Calu3 (cell line): ENCODE results near the gene PTPRG. TPM values are rescaled to one million over a fixed set of nuclear protein-coding genes. Genes with fewer than 3 reads are reported as not detected.

Source experiments
- BruUV-seq: library from RNA; stranded (reverse); fragments of 400-500 nt; replicated peaks from 2 replicates; lab custom pipeline; 2021; lab: Mats Ljungman, UMichigan
- CTCF ChIA-PET: fragments of 300-600 bp; sonication (Branson Sonifier 250); formaldehyde crosslinking; loops from one replicate; lab custom pipeline; 2022; ENCODE audit warnings: antibody characterized with exemption; lab: Charles Lee
- DNase-seq: peaks from one replicate; pipeline ENCODE4 v3.0.0; 2022
- H3K27ac Mint-ChIP-seq: one replicate; pipeline ENCODE4 v1.8.0; 2022; ENCODE audit warnings: mixed read lengths; ENCODE audit not compliant: unreplicated experiment
- H3K27me3 Mint-ChIP-seq: one replicate; pipeline ENCODE4 v1.8.0; 2022; ENCODE audit warnings: mixed read lengths; ENCODE audit not compliant: unreplicated experiment
- H3K36me3 Mint-ChIP-seq: one replicate; pipeline ENCODE4 v1.8.0; 2022; ENCODE audit warnings: mild to moderate bottlenecking, moderate library complexity, mixed read lengths; ENCODE audit not compliant: insufficient read depth, unreplicated experiment
- H3K4me1 Mint-ChIP-seq: one replicate; pipeline ENCODE4 v1.8.0; 2022; ENCODE audit warnings: mild to moderate bottlenecking, low read depth, mixed read lengths; ENCODE audit not compliant: unreplicated experiment
- H3K4me3 Mint-ChIP-seq: one replicate; pipeline ENCODE4 v1.8.0; 2022; ENCODE audit warnings: mild to moderate bottlenecking, low read depth, moderate library complexity, mixed read lengths; ENCODE audit not compliant: unreplicated experiment
- H3K9me3 Mint-ChIP-seq: one replicate; pipeline ENCODE4 v1.8.0; 2022; ENCODE audit warnings: low read depth, mixed read lengths; ENCODE audit not compliant: unreplicated experiment
- CTCF ChIP-seq: fragments of 200-600 bp; IDR thresholded peaks from one replicate; pipeline ENCODE4 v1.8.0; 2022; ENCODE audit warnings: antibody characterized with exemption; ENCODE audit not compliant: unreplicated experiment
- intact Hi-C: fragments of 100-400 bp; cut with micrococcal nuclease; formaldehyde crosslinking; loops from one replicate; pipeline ENCODE4 v1.10.0; 2022; ENCODE audit not compliant: unreplicated experiment
- total RNA-seq: library from RNA; stranded (reverse); gene quantifications from 2 replicates; pipeline ENCODE4 v1.2.3, GENCODE V29; 2022

PTPRG gene
- total RNA-seq, 1 experiment from 2014 or later: 0.35 TPM

- Mint-ChIP-seq H3K4me1 (no peaks in the 10 kb centered on the region), H3K9me3 (peaks cover 10% of the 10 kb centered on the region), H3K36me3 (no peaks in the 10 kb centered on the region), H3K4me3 (no peak overlapping the region), H3K27ac (no peak overlapping the region), H3K27me3 (no peaks in the 10 kb centered on the region)
- intact Hi-C loops: no loop called here
- CTCF ChIA-PET: no interaction called here
- BruUV-seq: no TSS peak
- TF ChIP-seq CTCF: no peak
- DNase-seq: no peak
These were observed 267.7 kb downstream of the PTPRG start for GRCh38 chr3:61828880-61829721.

GRCh38 chr3:61829722-61830350, 268.5 kb downstream of the PTPRG start:
- Mint-ChIP-seq H3K27me3 (no peaks in the 10 kb centered on the region), H3K36me3 (no peaks in the 10 kb centered on the region), H3K4me1 (no peaks in the 10 kb centered on the region), H3K4me3 (no peak overlapping the region), H3K9me3 (peaks cover 10% of the 10 kb centered on the region), H3K27ac (no peak overlapping the region)
- no peak for DNase-seq
- BruUV-seq: no TSS peak
- intact Hi-C loops: no loop called here
- CTCF ChIA-PET: no interaction called here
- TF ChIP-seq CTCF: no peak

- CTCF ChIA-PET: no interaction called here
- no peak for DNase-seq
- no peak for TF ChIP-seq CTCF
- Mint-ChIP-seq H3K4me1 (no peaks in the 10 kb centered on the region), H3K27me3 (no peaks in the 10 kb centered on the region), H3K36me3 (no peaks in the 10 kb centered on the region), H3K9me3 (peaks cover 10% of the 10 kb centered on the region), H3K27ac (no peak overlapping the region), H3K4me3 (no peak overlapping the region)
- intact Hi-C loops: no loop called here
- BruUV-seq: no TSS peak
These were observed 270.6 kb downstream of the PTPRG start for GRCh38 chr3:61831973-61832372.

GRCh38 chr3:61832375-61833229, 271.2 kb downstream of the PTPRG start:
- TF ChIP-seq CTCF: no peak
- Mint-ChIP-seq H3K36me3 (no peaks in the 10 kb centered on the region), H3K27me3 (no peaks in the 10 kb centered on the region), H3K4me1 (no peaks in the 10 kb centered on the region), H3K4me3 (no peak overlapping the region), H3K9me3 (peaks cover 10% of the 10 kb centered on the region), H3K27ac (no peak overlapping the region)
- BruUV-seq: no TSS peak
- intact Hi-C loops: no loop called here
- DNase-seq: no peak
- CTCF ChIA-PET: no interaction called here
